Measurements from ENCODE around the gene SNAPC4. TPM values are rescaled to one million over a fixed set of nuclear protein-coding genes. Genes with fewer than 3 reads are reported as not detected.

SNAPC4 gene
- total and polyA plus RNA-seq, 8 donors = 5.8 to 14.2 (median 11.3) TPM

DNA sequence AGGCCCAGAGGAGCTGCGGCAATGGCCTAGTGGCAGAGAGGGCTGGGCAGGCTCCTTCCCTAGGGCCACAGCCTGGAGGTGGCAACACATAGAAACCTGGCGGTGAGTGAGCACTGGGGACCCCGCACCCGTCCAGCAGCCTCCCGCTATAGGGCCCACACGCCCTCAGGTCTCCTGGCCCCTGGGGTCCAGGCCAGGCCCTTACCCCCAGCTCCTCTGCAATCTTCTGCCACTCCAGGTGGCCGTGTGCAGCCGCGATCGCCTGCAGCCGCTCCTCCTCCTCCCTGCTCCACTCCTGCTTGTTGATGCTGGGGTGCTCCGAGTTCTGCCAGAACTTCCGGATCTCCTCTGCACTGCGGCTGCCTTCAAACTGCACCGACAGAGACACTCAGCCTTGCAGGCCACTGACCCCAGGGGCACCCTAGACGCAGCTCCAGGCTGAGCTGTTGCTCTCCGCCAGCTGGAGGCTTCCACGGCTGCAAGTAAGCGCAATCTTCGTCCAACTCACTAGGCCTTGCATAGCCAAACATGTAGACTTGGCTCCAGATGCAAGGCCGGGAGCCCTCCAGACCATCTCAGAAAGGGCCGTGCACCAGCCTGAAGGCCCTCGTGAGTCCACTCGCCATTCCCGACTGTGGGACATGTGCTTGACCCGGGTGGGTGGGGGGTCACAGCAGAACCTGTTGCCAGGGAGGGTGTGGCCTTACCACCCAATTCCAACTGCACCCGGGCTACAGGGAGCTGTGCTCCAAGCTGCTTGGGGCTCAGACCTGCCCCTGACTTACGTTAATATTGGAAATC is 8.0 kb downstream of the SNAPC4 start:
- ATAC-seq (no peak), DNase-seq (no peak)
- Histone ChIP-seq H3K4me3 (no peak overlapping the region), H3K27me3 (no peaks in the 10 kb centered on the region), H3K9me3 (no peaks in the 10 kb centered on the region), H3K4me1 (no peaks in the 10 kb centered on the region), H3K36me3 (peaks cover 0 to 98% of the 10 kb centered on the region in 2 donors), H3K27ac (no peak overlapping the region)
- intact Hi-C loops (cut with DNase I) = no loop called here
- TF ChIP-seq, protein P1, sequence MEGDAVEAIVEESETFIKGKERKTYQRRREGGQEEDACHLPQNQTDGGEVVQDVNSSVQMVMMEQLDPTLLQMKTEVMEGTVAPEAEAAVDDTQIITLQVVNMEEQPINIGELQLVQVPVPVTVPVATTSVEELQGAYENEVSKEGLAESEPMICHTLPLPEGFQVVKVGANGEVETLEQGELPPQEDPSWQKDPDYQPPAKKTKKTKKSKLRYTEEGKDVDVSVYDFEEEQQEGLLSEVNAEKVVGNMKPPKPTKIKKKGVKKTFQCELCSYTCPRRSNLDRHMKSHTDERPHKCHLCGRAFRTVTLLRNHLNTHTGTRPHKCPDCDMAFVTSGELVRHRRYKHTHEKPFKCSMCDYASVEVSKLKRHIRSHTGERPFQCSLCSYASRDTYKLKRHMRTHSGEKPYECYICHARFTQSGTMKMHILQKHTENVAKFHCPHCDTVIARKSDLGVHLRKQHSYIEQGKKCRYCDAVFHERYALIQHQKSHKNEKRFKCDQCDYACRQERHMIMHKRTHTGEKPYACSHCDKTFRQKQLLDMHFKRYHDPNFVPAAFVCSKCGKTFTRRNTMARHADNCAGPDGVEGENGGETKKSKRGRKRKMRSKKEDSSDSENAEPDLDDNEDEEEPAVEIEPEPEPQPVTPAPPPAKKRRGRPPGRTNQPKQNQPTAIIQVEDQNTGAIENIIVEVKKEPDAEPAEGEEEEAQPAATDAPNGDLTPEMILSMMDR (IDR thresholded peaks at IDR 0.05) = no peak

DNA sequence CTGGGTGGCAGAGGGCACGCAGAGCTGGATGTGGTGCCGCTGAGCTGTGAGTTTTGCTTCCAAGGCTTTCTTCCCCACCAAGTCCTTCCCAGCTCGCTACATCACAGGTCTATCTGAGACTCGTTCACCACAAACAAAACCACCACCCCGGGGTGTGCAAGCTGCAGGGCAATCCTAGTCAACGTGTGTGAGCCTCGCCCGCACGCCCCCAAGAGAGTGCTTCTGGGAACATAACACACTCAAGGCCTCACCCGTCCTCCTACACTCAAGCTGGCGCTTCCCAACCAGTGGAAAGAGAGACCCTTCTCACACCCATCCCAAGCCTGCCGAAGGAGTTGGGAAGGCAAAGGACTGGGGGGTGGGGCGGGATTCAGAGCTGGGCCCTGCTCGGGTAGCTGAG is 10.6 kb downstream of the SNAPC4 start:
- Histone ChIP-seq H3K36me3 (peaks cover 0 to 95% of the 10 kb centered on the region in 2 donors), H3K27me3 (no peaks in the 10 kb centered on the region), H3K9me3 (no peaks in the 10 kb centered on the region), H3K27ac (no peak overlapping the region), H3K4me3 (no peak overlapping the region), H3K4me1 (no peaks in the 10 kb centered on the region)
- TF ChIP-seq, protein P1 (IDR thresholded peaks at IDR 0.05) = no peak
- no peak for DNase-seq
- intact Hi-C loops (cut with DNase I) = no loop called here
- ATAC-seq = no peak

DNA sequence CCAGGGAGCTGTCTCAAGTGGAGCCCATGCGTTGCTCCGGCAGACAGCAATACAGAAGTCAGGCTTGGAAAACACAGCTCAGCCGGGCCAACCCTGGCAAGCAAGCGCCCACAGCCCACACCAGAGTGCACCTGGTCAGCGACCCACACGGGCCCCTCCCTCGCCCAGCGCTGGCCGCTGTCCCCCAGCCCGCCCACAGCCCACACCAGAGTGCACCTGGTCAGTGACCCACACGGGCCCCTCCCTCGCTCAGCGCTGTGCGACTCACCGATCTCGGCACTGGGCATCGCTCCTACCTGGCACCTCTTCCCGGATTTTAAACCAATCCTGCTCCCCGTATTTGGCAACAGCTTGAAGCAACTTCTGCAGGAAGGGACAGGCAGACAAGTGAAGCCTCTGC is 12.8 kb downstream of the SNAPC4 start:
- intact Hi-C loops (cut with DNase I) = no loop called here
- TF ChIP-seq, protein P1 (IDR thresholded peaks at IDR 0.05) = no peak
- H3K27me3 ChIP-seq = no peaks in the 10 kb centered on the region
- DNase-seq (no peak), ATAC-seq (no peak)
- H3K9me3 ChIP-seq = no peaks in the 10 kb centered on the region
- no peak overlapping the region for H3K4me3 ChIP-seq
- H3K27ac ChIP-seq = no peak overlapping the region
- H3K36me3 ChIP-seq = peaks cover 0 to 95% of the 10 kb centered on the region in 2 donors
- H3K4me1 ChIP-seq = no peaks in the 10 kb centered on the region

DNA sequence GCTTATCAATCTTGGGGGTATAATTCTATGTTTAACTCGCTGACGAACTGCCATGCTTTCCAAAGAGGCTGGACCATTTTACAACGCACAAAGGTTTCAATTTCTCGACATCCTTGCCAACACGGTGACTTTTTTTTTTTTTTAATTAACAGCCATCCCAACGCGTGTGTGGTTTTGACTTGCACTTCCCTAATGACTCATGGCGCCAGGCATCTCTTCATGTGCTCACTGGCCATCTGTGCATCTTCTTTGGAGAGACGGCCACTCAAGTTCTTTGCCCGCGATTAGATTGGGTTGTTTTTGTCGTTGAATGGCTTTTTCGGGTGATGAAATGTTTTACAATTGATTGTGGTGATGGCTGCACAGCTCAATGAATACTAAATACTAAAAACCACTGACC is 14.0 kb downstream of the SNAPC4 start:
- Histone ChIP-seq H3K4me1 (no peaks in the 10 kb centered on the region), H3K9me3 (no peaks in the 10 kb centered on the region), H3K36me3 (peaks cover 0 to 95% of the 10 kb centered on the region in 2 donors), H3K4me3 (no peak overlapping the region), H3K27ac (no peak overlapping the region), H3K27me3 (no peaks in the 10 kb centered on the region)
- TF ChIP-seq, protein P1 (IDR thresholded peaks at IDR 0.05) = no peak
- ATAC-seq (no peak), DNase-seq (no peak)
- intact Hi-C loops (cut with DNase I) = no loop called here

DNA sequence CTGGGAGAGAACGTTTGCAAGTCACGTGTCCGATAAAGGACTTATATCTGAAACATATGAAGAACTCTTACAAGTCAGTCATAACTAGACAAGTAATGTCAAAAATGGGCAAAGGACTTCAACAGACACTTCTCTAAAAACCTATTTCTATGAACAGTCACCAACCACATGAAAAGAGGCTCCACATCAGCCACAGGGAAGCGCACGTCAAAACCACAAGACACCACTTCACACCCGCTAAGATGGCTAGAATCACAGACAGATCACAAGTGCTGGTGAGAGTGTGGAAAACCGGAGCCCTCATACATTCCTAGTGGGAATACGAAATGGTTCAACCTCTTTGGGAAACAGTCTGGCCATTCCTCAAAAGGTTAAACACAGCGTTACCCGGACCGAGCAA is 15.0 kb downstream of the SNAPC4 start:
- no peaks in the 10 kb centered on the region for H3K4me1 ChIP-seq
- H3K27me3 ChIP-seq = no peaks in the 10 kb centered on the region
- ATAC-seq (no peak), DNase-seq (no peak)
- TF ChIP-seq, protein P1 (IDR thresholded peaks at IDR 0.05) = no peak
- H3K4me3 ChIP-seq = no peak overlapping the region
- H3K27ac ChIP-seq = no peak overlapping the region
- H3K36me3 ChIP-seq = peaks cover 0 to 97% of the 10 kb centered on the region in 2 donors
- H3K9me3 ChIP-seq = no peaks in the 10 kb centered on the region
- intact Hi-C loops (cut with DNase I) = no loop called here

All from left lung (tissue), 10 donors.